TTC549 (cell line): Measurements from ENCODE around the gene SYNRG.
"Not testable (repeated sequence)": the region's sequence is repeated elsewhere in the genome, so short reads cannot be mapped to it uniquely, and the experiment has no call there.

Experiments
- FAIRE-seq: peaks from 2 replicates; lab custom pipeline; 2012; peaks lifted over from hg19 to GRCh38; lab: Jason Lieb, UNC

The SYNRG gene

GRCh38 chr17:37609170-37610040 lies at the start of gene SYNRG:
Gene SYNRG (minus strand): TSS chr17:37609418. CDS start chr17:37609355, 63 bp downstream.
- FAIRE-seq = no peak

- FAIRE-seq = no peak
Measured at GRCh38 chr17:37657202-37657601, 48.0 kb upstream of the SYNRG start.

GRCh38 chr17:37651849-37652248 lies 42.6 kb upstream of the SYNRG start:
- no peak for FAIRE-seq

- no peak for FAIRE-seq
Measured at GRCh38 chr17:37650419-37651003, 41.3 kb upstream of the SYNRG start.

GRCh38 chr17:37648555-37648954 lies 39.3 kb upstream of the SYNRG start:
- no peak for FAIRE-seq

GRCh38 chr17:37647856-37648255 lies 38.6 kb upstream of the SYNRG start:
- no peak for FAIRE-seq

- FAIRE-seq = no peak
Measured at GRCh38 chr17:37643869-37644268, 34.7 kb upstream of the SYNRG start.

- FAIRE-seq = no peak
Measured at GRCh38 chr17:37643118-37643766, 34.0 kb upstream of the SYNRG start, which contains the start of gene DDX52. Gene DDX52 (minus strand): TSS chr17:37643446. CDS start chr17:37643420, 26 bp downstream.

- no peak for FAIRE-seq
Measured at GRCh38 chr17:37642681-37643080, 33.5 kb upstream of the SYNRG start.

- FAIRE-seq = no peak
Measured at GRCh38 chr17:37640015-37640414, 30.8 kb upstream of the SYNRG start.

- FAIRE-seq = no peak
Measured at GRCh38 chr17:37637956-37638355, 28.7 kb upstream of the SYNRG start.

GRCh38 chr17:37616430-37616829 lies 7.2 kb upstream of the SYNRG start:
- FAIRE-seq = not testable (repeated sequence)

GRCh38 chr17:37614823-37615222 lies 5.6 kb upstream of the SYNRG start:
- no peak for FAIRE-seq

GRCh38 chr17:37614391-37614790 lies 5.2 kb upstream of the SYNRG start:
- no peak for FAIRE-seq

- no peak for FAIRE-seq
Measured at GRCh38 chr17:37610971-37611370, 1.8 kb upstream of the SYNRG start.

- FAIRE-seq = not testable (repeated sequence)
Measured at GRCh38 chr17:37610041-37610420, 813 bp upstream of the SYNRG start.

GRCh38 chr17:37608351-37609169 lies 658 bp downstream of the SYNRG start:
- FAIRE-seq = no peak

- no peak for FAIRE-seq
Measured at GRCh38 chr17:37607637-37608331, 1.4 kb downstream of the SYNRG start.

GRCh38 chr17:37605813-37606505 lies 3.3 kb downstream of the SYNRG start:
- no peak for FAIRE-seq

- FAIRE-seq = no peak
Measured at GRCh38 chr17:37605081-37605480, 4.1 kb downstream of the SYNRG start.

- FAIRE-seq = no peak
Measured at GRCh38 chr17:37604556-37604955, 4.7 kb downstream of the SYNRG start.
